ENCODE measurements around the gene PDE8B.
"Not testable (repeated sequence)": the region's sequence is repeated elsewhere in the genome, so short reads cannot be mapped to it uniquely, and the experiment has no call there.

The PDE8B gene

DNA sequence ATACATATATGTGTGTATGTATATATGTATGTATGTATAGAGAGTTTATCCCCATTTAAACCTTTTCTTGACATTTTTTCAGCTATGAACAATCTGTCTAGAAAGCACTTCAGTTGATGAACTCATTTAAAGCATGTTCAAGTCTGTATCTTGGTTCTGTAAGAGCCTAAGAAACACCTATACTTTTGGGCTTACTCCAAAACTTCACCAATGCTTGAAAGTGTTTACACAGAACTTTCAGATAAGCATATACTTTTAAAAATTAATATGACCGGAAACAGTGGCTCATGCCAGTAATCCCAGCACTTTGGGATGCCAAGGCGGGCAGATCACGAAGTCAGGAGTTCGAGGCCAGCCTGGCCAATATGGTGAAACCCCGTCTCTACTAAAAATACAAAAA lies 250.8 kb downstream of the PDE8B start:
- Mint-ChIP-seq H3K36me3 (ENCODE audit: low read depth) (peaks cover 11% of the 10 kb centered on the region), H3K27me3 (ENCODE audit: low read depth) (no peaks in the 10 kb centered on the region), H3K9me3 (no peaks in the 10 kb centered on the region), H3K4me3 (no peak overlapping the region), H3K4me1 (peaks cover 1% of the 10 kb centered on the region), H3K27ac (no peak overlapping the region)
- TF ChIP-seq, protein P1, sequence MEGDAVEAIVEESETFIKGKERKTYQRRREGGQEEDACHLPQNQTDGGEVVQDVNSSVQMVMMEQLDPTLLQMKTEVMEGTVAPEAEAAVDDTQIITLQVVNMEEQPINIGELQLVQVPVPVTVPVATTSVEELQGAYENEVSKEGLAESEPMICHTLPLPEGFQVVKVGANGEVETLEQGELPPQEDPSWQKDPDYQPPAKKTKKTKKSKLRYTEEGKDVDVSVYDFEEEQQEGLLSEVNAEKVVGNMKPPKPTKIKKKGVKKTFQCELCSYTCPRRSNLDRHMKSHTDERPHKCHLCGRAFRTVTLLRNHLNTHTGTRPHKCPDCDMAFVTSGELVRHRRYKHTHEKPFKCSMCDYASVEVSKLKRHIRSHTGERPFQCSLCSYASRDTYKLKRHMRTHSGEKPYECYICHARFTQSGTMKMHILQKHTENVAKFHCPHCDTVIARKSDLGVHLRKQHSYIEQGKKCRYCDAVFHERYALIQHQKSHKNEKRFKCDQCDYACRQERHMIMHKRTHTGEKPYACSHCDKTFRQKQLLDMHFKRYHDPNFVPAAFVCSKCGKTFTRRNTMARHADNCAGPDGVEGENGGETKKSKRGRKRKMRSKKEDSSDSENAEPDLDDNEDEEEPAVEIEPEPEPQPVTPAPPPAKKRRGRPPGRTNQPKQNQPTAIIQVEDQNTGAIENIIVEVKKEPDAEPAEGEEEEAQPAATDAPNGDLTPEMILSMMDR (IDR thresholded peaks at IDR 0.05; ENCODE audit: unreplicated experiment in 3 of 3) = no peak

DNA sequence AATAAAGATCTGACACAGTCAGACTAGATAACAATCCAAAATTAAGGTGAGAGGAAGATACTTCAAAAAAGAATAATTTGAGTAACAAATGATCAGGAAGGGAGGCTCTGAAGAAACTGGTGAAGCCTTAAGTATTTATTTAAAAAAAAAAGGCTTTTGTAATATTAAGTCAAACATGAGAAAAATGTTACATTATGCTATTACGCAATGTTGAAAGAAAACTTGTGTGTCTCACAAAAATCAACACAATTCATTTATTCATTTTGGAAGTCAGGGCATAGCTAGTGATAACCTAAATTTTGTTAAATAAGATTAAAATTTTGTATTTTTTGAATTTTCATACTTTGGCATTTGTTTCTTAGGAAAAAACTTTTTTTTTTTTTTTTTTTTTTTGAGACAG lies 253.4 kb downstream of the PDE8B start:
- Mint-ChIP-seq H3K36me3 (ENCODE audit: low read depth) (peaks cover 23% of the 10 kb centered on the region), H3K4me3 (no peak overlapping the region), H3K9me3 (peaks cover 3% of the 10 kb centered on the region), H3K27me3 (ENCODE audit: low read depth) (no peaks in the 10 kb centered on the region), H3K27ac (no peak overlapping the region), H3K4me1 (peaks cover 3% of the 10 kb centered on the region)
- TF ChIP-seq, protein P1 (IDR thresholded peaks at IDR 0.05; ENCODE audit: unreplicated experiment in 3 of 3) = no peak

DNA sequence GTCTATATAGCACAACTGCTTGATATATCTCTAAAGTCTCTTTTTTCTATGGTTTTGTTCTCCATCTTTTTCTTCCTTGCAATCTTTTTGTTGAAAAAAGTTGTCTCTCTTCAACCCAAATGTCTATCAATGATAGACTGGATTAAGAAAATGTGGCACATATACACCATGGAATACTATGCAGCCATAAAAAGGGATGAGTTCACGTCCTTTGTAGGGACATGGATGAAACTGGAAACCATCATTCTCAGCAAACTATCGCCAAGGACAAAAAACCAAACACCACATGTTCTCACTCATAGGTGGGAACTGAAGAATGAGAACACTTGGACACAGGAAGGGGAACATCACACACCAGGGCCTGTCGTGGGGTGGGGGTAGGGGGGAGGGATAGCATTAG lies 258.4 kb downstream of the PDE8B start:
- H3K4me3 Mint-ChIP-seq; H3K27me3 Mint-ChIP-seq (ENCODE audit: low read depth); H3K4me1 Mint-ChIP-seq; H3K27ac Mint-ChIP-seq: not testable (repeated sequence)
- Mint-ChIP-seq H3K36me3 (ENCODE audit: low read depth) (peaks cover 60% of the 10 kb centered on the region), H3K9me3 (peaks cover 28% of the 10 kb centered on the region)

DNA sequence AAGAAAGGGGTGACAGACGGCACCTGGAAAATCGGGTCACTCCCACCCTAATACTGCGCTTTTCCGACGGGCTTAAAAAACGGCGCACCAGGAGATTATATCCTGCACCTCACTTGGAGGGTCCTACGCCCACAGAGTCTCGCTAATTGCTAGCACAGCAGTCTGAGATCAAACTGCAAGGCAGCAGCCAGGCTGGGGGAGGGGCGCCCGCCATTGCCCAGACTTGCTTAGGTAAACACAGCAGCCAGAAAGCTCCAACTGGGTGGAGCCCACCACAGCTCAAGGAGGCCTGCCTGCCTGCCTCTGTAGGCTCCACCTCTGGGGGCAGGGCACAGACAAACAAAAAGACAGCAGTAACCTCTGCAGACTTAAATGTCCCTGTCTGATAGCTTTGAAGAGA lies 264.6 kb downstream of the PDE8B start:
- H3K4me3 Mint-ChIP-seq; H3K27ac Mint-ChIP-seq; H3K4me1 Mint-ChIP-seq; H3K27me3 Mint-ChIP-seq (ENCODE audit: low read depth): not testable (repeated sequence)
- Mint-ChIP-seq H3K36me3 (ENCODE audit: low read depth) (peaks cover 61% of the 10 kb centered on the region), H3K9me3 (peaks cover 35% of the 10 kb centered on the region)

Data from nephron (organoid).